HG02840 (cell line): ENCODE measurements around the gene RASL10B.
"Not testable (repeated sequence)": the region's sequence is repeated elsewhere in the genome, so short reads cannot be mapped to it uniquely, and the experiment has no call there.

ENCODE experiments used
- ATAC-seq: cut with Tn5 transposase; IDR thresholded peaks from one replicate; pipeline ENCODE4 v1.9.1; 2021; ENCODE audit warnings: mild to moderate bottlenecking, moderate library complexity, moderate number of reproducible peaks; ENCODE audit not compliant: unreplicated experiment, low FRiP score

RASL10B gene

DNA sequence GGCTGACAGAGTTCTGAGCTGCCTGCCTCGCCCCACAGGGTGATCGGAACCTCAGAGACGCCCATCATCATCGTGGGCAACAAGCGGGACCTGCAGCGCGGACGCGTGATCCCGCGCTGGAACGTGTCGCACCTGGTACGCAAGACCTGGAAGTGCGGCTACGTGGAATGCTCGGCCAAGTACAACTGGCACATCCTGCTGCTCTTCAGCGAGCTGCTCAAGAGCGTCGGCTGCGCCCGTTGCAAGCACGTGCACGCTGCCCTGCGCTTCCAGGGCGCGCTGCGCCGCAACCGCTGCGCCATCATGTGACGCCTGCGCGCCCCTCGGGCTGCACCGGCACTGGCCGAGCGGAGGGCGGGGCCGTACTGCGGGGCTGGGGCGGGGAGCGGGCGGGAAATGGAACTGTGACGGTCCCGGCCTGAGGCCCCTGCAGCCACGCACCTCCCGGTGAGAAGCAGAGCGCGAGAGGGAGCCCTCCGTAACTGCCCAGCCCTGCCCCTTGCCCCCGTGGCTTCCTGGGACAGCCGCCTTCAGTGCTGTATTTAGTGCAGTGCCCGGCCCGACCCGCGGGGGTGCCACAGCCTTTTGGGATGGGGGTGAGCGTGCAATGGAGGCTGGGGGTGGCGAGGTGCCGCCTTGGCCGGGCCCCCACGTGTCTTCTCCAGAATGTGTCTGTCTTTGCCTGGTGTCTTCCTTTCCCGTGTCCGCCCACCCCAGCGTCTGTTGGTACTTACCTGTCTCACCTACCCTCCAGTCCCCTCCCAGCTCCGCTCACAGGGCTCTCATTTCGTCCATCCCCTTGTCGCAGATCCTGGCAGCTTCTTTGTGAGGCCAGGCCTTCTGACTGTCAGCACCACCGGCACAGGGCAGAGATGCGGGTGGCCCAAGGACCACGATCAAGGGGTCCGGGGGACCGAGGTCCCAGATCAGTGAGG lies 9.8 kb downstream of the RASL10B start:
- ATAC-seq: no peak

DNA sequence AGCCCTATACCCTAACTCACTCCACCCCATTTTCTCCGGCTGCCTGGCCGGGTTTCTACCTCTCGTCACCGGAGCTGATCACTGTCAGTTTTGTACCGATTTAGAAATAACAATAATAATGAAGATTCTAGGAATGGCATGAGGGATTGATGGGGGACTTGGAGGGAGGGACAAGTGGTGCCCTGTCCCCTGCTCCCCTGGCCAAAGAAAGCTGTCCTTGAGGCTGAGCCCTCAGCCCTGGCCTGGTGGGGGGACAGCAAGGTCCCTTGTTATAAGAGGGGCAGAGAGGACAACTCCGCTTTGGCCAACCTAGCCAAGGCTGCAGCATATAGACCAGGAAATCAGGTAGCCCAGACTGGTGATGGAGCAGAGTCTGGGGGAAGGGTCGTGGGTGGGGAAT lies 11.1 kb downstream of the RASL10B start:
- no peak for ATAC-seq

DNA sequence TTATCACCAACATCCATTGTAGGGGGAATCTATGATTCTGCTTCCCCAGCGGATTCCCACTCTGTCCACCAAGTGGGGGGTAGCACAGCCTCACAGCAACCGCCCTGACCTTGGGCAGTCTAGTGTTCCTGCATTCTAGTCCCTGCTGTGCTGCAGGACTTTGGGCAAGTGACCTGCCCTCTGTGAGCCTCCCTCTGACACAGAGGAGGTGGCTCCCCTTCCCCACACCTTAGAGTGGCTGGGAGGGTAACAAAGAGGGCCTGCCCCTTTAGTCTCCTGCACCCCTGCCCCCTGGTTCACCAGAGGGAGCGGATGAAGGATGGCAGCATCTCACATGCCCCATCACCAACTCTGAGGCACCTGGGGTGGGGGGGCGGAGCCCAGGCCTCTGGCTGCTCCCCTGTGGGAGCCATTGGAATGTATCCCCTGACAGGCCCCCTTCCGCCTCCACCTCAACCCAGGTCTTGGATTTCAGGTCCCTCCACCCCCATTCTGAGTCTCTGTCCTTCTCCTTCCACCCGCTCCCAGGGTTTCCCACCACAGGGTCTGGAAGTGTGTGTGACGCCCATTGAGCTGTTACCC lies 11.5 kb downstream of the RASL10B start:
- ATAC-seq: no peak

DNA sequence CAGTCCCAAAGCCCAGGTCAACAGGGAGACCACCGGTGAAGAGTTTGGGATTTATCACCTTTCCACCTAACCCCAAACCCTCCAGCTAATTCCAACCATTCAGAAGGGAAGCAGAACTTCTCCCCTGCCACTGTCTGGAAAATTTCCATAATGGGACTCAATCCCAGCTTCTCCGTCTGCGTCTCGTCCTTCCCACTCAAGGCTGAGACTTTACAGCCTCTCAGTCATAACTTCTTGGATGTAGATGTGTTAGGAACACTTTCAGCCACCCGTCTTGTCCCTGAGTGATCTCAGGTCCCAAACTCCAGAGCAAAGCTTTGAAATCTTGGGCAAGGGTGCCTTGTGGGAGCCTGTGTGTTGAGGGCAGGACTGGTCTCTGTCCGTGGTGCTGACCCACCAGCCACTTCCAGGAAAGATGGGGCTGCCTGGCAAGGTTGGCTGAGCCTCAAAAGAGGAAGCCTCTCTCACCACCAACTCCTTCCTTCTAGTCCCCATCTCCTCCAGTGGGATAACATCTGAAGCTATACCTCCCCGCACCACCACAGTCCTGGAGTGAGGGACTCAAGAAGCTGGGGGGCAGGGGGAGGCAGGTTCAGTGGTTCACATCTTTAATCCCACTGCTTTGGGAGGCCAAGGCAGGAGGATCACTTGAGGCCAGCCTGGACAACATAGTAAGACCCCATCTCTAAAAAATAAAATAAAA lies 12.3 kb downstream of the RASL10B start:
- no peak for ATAC-seq

DNA sequence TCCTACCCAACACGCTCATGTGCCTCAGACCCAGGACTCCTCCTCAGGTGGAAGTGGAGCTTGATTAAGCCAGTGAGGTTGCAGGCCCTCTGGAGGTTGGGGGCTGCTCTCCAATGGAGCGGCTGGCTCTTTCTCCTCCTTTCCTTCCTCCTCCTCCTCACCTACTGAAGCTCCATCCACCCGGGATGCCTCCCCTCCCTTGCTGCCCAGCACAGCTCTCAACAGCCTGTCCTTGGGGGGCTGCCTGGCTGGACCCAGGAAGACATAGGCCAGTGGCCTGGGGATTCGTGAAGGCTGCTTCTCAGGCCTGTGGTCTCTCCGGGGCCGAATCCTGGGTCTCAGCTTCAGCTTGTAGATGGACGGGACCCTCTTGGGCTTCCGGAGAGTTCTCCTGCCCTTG lies 13.4 kb downstream of the RASL10B start:
- no peak for ATAC-seq

DNA sequence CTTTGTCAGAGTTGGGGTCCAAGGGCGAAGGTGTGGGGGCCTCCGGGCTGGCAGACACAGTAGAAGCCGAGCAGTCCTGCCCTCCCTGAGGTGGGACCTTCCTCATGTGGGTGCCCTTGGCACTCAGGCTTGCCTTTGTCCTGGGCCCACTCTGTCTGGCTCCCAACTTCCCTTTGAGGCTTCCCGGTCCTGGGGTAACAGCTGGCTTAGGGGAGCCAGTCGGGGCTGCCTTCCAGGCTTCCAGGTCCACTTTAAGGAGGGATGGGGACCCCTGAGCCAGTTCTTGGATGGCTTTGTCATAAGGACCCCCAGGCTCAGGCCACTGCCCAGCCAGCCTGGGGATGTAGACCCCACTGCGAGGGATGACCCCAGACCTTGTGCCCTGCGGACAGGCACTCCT lies 13.8 kb downstream of the RASL10B start:
- ATAC-seq: no peak

DNA sequence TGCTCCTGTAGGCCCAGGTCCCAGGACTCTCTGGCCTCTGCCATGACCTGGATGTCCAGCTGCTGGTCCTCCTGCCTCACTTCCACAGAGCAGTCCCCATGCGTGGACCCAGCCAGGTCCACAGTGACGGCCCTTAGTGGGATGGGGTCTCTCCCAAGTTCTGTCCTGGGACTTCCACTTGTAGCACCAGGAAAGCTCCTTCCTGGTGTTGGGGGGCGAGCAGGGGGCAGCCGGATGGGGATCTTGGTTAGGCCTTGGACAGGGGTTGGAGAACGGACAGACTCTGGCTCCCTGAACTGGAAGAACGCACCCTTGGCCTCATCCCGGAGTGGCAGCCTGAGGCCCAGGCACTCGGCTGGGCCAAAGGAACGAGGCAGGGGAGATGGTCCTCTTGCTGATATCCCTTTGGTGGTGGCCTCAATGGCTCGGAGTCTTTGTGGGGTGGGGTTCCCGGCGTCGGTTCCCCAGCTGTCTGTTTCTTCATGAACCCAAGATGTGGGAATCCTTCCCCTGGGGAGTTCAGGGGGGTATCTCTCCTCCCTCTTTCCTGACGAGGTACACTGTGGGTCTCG lies 14.4 kb downstream of the RASL10B start:
- no peak for ATAC-seq

DNA sequence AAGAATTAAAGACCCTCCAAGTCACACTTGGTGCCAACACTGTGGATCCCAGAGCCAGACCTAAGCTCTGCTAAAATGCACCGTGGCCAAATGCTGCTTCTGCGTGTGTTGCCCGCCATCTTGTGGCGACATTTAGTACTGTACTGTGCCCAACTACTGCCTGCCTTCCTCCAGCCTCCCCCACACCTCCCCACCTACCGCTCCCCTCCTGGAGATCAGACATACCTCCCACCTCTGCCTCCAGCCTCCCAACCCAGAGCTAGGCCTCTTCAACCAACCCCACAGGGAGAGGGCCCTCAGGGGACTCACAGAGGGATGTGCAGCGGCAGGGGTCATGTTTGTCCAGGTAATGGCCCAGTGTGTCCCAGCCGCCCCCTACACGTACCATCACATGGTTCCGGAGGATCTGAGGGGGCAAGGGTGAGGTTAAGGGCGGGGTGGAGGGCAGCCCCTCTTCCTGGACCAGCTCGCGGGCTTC lies 16.1 kb downstream of the RASL10B start:
- no peak for ATAC-seq

DNA sequence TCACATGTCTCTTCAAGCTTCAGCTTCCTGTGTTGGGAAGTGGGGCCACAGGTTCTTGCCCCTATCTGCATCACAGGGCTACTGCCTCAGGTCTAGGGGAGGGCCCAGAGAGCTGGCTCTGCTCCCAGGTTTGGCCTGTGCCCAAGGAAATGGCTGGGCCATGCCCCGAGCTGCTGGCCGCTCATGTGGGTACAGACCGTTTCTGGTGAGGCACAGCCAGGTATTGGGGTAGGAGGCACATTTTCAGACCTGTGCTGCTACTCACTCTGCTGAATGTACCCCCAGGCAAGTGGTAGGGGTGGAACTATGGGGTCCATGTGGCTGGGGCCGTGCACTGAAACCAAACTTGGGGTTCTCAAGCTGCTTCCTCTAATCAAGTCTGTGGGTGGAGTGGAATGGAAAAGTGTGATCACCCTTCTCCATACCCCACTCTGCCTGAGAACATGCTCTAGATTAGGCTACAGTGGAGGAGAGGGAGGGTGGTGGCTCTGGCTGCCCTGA lies 17.0 kb downstream of the RASL10B start:
- no peak for ATAC-seq

DNA sequence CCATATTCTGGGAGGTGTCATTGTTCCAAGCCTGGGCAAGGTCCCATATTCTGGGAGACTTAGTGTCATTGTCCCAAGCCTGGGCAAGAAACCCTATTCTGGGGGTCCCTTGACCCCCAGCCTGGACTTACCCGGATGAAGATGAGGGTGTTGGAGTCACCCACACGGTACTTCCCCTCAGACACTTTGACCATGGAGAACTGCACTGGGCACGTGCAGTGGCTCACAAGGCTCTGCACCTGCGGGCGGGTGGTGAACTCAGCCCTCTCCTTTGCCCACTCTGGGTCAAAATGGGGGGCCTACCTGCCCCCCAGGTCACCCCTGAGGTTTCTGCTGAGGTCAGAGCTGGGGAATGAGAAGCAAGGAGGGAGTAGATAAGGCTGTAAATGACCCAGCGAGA lies 17.5 kb downstream of the RASL10B start:
- ATAC-seq: no peak

DNA sequence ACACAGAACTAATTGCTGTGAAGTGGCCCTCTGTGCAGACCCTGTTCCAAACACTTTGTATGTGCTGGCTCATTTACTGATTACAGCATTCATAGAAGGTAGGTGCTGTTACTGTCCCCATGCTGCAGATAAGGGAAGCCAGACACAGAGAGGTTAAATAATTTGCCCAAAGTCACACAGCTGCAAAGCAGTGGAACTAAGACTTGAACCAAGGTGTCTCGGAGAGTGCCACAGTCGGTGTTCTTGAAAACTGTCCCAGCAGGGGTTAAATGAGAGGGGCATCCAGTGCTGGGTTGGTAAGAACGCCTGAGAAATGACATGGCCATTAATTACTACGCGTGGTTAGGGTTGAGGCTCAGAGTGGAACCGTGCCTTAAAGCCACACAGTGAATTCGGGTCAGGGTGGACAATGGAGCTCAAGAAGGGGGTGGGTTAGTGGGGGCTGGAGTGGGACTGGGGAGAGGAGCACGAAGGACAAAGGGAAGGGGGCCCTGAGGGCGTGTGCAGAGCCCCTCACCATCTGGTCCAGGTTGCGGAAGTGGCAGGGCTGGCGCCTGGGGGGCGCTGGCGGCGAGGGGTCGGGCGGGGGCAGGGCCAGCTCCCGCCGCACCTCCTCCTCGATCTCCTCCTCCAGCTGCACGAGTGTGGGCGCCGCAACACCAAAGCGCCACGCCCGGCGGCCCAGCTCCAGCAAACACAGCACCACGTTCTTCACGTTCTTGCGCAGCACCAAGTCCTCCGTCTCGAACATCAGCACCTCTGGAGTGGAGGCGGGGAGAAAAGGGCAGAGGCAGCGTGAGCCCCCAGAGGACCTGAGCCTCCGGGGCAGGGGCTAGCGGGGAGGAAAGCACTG lies 18.3 kb downstream of the RASL10B start:
- ATAC-seq: no peak

DNA sequence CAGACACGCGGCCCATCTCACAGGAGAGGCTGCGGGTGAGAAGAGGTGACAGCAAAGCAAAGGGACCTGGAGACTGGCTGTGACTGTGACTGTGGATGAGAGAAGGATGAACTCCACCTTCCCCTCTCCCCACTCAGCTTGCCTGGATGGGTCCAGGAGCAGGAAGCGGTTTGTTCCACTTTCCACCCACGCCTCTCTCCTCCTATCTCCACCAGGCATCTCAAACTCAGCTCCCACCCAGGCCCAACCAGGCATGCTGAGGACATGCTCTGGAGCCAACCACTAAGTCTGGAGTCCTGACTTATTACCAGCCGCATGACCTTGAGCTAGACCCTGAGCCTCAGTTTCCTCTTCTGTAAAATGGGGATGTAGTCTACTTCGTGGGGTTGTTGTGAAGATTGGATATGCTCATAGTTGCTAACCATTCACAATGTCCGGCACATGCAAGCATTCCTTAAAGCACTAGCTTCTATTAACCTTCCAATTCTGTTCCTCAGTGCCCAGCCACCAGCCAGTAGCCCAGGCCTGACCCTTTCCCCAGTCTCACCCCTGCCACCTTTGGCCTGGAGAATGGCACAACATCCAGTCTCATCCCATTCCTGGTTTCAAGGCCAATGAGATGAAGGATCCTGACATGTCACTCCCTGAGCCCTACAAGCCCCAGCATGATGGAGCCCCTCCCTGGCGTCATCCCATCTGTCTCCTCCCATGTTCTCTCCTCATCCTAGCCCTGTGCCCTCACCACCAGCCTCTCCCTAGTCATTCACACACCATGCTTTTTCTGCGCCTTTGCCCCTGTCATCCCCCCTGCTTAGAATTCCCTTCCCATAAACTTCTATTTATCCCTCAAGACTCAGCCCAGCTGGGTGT lies 19.3 kb downstream of the RASL10B start:
- no peak for ATAC-seq

DNA sequence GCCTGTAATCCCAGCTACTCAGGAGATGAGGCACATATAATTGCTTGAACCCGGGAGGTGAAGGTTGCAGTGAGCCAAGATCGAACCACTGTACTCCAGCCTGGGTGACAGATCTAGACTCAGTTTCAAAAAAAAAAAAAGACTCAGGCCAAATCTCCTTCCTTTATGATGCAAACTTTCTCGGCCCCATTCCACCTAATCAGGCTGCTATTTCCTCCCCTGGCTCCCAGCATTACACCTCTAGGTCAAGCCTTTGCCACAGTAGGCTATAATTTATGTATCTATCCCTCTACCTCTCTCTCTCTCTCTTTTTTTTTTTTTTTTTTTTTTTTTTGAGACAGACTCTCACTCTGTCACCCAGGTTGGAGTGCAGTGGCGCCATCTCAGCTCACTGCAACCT lies 20.1 kb downstream of the RASL10B start:
- not testable (repeated sequence) for ATAC-seq

DNA sequence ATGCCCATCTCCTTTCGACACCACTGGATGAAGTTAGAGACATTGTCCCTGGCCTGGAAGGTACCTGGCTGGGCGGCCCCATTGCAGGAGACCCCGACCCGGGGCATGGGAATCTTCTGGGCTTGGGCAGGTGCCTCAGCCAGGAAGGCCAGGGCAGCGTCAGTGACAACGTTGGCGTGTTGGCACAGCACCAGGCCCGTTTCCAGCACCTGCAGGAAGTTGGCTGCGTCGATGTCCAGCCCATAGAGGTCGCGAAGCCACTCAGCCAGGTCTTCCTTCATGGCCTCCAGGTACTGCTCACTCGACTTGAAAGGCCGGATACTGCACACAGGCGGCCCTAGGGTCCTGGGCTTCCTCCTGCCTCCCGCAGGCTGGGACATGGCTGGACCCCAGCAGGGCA lies 21.0 kb downstream of the RASL10B start:
- no peak for ATAC-seq

DNA sequence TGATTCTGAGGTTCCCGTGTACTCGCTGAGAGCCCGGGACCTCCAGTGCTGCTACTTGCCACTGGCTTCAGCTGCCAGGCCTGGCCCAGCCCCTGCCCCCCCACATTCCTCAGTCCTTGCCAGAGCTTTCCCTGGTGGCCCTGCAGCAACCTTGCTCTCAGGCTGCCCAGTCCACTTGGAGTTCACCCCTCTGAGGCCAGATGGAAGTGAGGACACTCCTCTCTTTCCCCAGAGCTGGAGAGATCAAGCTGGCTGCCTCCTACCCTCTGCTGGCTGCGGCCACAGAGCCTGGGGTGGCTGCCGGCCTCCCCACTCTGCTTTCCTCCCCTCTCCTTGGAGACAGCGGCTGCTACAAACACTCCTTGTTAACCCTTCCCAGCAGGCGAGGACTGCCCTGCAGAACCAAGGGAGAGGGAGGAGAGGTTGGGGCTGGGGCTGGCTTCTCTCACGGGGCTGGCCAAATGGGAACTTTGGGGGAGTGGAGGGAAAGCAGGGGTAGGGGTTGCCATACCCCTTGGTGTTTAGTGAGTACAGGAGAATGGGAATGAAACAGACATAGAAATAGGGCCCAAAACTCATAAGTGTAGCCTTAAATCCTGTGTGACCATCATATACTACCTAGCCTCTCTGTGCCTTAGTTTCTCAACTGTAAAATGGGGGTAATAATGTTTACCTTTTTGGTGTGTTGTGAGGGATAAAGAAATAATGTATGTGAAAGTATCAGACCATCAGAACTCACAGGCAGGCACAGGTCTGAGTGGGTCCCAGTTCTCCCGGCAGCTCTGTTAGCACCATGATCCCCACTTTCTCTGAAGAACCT lies 21.7 kb downstream of the RASL10B start, which contains the start of gene GAS2L2:
Gene GAS2L2 (minus strand): TSS at position 295 of the 820 bp plus-strand sequence. CDS start 389 bp downstream, outside the sequence.
- ATAC-seq: no peak

DNA sequence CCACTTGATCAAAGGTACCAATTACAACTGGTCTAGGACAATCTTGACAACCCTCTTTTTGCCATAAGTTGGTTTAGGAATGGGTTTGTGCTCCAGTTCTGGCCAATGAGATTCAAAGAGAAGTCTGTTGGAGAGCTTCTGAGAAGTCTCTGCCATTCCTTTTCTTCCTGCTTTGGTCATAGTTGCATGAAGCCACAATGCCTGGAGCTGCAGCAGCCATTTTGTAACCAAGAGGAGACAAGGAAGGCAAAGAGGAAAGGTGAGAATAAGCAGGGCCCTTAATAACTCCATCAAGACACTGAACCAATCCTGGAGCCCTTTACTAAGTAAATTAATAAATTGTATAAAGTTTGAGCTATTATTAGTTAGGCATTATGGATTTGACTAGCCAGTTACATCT lies 25.8 kb downstream of the RASL10B start:
- no peak for ATAC-seq

DNA sequence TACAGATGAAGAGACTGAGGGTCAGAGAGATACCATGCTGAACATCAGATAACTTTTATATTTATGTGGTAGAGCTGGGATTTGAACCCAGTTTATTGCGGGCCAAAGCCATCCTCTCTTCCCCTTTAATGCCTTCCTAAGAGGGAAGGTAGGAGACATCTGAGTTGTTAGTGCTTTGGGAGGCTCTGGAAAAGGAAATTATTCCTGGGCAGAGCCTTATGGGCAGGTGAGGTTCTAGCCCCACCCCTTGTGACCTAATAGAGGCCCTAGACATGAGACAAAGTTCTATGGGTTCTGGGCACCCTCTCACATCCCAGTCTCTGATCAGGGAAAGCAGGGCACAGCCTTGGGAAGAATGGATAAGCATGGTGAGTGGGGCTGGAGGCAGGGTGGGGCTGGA lies 29.1 kb downstream of the RASL10B start, which contains the start of gene C17orf50:
Gene C17orf50 (plus strand): TSS at position 301 of the 400 bp plus-strand sequence. CDS start 55 bp downstream, at position 356.
- no peak for ATAC-seq

DNA sequence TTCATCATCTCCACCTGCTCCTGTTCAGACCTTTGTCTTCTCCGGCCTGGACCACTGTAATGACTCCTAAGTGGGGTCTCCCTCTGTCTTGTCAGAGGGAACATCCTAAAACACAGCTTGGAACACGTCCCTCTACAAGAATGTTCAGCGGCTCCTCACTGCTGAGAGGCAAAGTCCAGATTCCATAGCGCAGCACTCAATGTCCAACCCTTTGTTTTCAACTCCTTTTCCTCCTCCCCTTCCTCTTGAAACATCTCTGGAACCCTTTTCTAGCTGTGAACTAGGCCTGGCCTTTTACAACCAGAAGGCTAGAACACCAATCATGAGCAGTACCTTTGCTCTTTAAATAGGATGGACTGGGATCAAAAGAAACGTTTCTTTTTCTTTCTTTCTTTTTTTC lies 30.2 kb downstream of the RASL10B start:
- no peak for ATAC-seq
